ENCODE results near the gene NDST1. TPM values are rescaled to one million over a fixed set of nuclear protein-coding genes. Genes with fewer than 3 reads are reported as not detected.

NDST1 gene
- polyA plus RNA-seq, 1 of the 3 experiments (the other 2 are of a cell fraction): 29.2 TPM

DNA sequence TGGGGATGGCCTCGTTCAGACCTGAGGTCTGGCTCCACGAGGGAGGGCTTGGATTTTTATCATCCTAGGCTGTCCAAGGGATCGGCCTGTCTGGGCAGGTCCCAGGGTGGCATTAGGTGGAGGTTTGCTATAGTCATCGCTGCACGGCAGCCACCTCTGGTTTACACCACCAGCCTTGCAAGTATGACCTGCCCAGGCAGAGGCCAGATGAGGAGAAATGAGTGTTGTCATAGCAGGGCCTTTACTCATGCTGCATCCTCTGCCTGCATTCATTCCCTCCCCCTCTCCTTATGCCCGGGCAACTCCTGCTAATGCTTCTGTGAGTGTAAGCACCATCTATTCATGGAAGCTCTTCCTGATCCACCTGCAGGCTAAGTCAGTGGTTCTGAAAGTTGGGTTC is 15.3 kb upstream of the NDST1 start (continued):
- TF ChIP-seq, protein P1, sequence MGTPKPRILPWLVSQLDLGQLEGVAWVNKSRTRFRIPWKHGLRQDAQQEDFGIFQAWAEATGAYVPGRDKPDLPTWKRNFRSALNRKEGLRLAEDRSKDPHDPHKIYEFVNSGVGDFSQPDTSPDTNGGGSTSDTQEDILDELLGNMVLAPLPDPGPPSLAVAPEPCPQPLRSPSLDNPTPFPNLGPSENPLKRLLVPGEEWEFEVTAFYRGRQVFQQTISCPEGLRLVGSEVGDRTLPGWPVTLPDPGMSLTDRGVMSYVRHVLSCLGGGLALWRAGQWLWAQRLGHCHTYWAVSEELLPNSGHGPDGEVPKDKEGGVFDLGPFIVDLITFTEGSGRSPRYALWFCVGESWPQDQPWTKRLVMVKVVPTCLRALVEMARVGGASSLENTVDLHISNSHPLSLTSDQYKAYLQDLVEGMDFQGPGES (IDR thresholded peaks at IDR 0.05; ENCODE audit: low read depth, low read length): no peak
- no peak for TF ChIP-seq POLR2AphosphoS5 (IDR thresholded peaks at IDR 0.05; ENCODE audit: low read depth, low read length)
- TF ChIP-seq GATA2 (CRISPR knock-in tag; IDR thresholded peaks at IDR 0.05): no peak
- TF ChIP-seq TEAD4 (IDR thresholded peaks at IDR 0.05; ENCODE audit: borderline replicate concordance, insufficient read depth): no peak
- no peak for TF ChIP-seq ELF1 (IDR thresholded peaks at IDR 0.05)
- TF ChIP-seq, protein P2, sequence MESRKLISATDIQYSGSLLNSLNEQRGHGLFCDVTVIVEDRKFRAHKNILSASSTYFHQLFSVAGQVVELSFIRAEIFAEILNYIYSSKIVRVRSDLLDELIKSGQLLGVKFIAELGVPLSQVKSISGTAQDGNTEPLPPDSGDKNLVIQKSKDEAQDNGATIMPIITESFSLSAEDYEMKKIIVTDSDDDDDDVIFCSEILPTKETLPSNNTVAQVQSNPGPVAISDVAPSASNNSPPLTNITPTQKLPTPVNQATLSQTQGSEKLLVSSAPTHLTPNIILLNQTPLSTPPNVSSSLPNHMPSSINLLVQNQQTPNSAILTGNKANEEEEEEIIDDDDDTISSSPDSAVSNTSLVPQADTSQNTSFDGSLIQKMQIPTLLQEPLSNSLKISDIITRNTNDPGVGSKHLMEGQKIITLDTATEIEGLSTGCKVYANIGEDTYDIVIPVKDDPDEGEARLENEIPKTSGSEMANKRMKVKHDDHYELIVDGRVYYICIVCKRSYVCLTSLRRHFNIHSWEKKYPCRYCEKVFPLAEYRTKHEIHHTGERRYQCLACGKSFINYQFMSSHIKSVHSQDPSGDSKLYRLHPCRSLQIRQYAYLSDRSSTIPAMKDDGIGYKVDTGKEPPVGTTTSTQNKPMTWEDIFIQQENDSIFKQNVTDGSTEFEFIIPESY (IDR thresholded peaks at IDR 0.05; ENCODE audit: borderline replicate concordance, low read depth): no peak

DNA sequence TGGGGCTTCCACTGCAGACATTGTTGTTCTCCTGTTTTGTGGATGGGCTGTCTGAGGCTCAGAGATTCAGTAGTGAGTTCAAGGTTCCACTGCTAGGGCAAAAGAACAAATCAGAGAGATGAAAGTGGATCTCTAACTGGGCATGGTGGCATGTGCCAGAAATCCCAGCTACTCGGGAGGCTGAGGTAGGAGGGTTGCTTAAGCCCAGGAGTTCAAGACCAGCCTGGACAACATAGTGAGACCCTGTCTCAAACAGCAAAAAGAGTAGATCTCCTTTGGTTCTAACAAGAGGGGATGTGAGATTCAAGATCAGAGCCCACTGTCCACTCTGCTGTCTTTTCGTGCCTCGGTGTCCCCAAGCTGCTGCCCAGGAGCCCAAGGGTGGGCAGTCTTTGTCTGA is 11.8 kb upstream of the NDST1 start:
- Histone ChIP-seq H3K9ac (no peak overlapping the region), H3K9me2 (no peaks in the 10 kb centered on the region), H3K79me2 (ENCODE audit: insufficient read depth) (peaks cover 96% of the 10 kb centered on the region), H3K4me2 (no peak overlapping the region), H3F3A (replicated peaks; ENCODE audit: insufficient read depth) (peaks cover 27% of the 10 kb centered on the region), H3K27me3 (ENCODE audit: insufficient read depth) (no peaks in the 10 kb centered on the region), H3K9me3 (no peaks in the 10 kb centered on the region), H3K4me1 (ENCODE audit: control insufficient read depth in 1 of 2, insufficient read depth in 2 of 2, low read depth in 1 of 2, low read length in 1 of 2) (peaks cover 33 to 53% of the 10 kb centered on the region in 2 experiments), H2AFZ (ENCODE audit: low read depth) (no peak overlapping the region), H3K4me3 (ENCODE audit: low read depth in 2 of 2, low read length in 1 of 2) (no peak overlapping the region), H4K20me1 (ENCODE audit: insufficient read depth) (peaks cover 86% of the 10 kb centered on the region), H3K27ac (ENCODE audit: low read depth in 2 of 2, low read length in 1 of 2) (no peak overlapping the region), H3K36me3 (replicated peaks in 1 of 2; ENCODE audit: control insufficient read depth in 1 of 2, insufficient read depth in 2 of 2, low read length in 1 of 2) (peaks cover 4 to 6% of the 10 kb centered on the region in 2 experiments)
- ChIA-PET POLR2A (no interaction called here), CTCF (interaction anchor here (0.7 to 1.7 kb wide), 6 partner anchors 9 to 92 kb away, joined by 3 to 4 read pairs (median 3); no protein-coding TSS in a partner anchor)
- TF ChIP-seq, protein P3, sequence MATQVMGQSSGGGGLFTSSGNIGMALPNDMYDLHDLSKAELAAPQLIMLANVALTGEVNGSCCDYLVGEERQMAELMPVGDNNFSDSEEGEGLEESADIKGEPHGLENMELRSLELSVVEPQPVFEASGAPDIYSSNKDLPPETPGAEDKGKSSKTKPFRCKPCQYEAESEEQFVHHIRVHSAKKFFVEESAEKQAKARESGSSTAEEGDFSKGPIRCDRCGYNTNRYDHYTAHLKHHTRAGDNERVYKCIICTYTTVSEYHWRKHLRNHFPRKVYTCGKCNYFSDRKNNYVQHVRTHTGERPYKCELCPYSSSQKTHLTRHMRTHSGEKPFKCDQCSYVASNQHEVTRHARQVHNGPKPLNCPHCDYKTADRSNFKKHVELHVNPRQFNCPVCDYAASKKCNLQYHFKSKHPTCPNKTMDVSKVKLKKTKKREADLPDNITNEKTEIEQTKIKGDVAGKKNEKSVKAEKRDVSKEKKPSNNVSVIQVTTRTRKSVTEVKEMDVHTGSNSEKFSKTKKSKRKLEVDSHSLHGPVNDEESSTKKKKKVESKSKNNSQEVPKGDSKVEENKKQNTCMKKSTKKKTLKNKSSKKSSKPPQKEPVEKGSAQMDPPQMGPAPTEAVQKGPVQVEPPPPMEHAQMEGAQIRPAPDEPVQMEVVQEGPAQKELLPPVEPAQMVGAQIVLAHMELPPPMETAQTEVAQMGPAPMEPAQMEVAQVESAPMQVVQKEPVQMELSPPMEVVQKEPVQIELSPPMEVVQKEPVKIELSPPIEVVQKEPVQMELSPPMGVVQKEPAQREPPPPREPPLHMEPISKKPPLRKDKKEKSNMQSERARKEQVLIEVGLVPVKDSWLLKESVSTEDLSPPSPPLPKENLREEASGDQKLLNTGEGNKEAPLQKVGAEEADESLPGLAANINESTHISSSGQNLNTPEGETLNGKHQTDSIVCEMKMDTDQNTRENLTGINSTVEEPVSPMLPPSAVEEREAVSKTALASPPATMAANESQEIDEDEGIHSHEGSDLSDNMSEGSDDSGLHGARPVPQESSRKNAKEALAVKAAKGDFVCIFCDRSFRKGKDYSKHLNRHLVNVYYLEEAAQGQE (IDR thresholded peaks at IDR 0.05; ENCODE audit: low read depth, low read length): no peak
- TF ChIP-seq, protein P1 (IDR thresholded peaks at IDR 0.05; ENCODE audit: low read depth, low read length): no peak
- TF ChIP-seq YY1 (IDR thresholded peaks at IDR 0.05; ENCODE audit: low read depth) (no peak), JUND (IDR thresholded peaks at IDR 0.05) (no peak), ELF1 (IDR thresholded peaks at IDR 0.05) (no peak), EP300 (IDR thresholded peaks at IDR 0.05; ENCODE audit: borderline replicate concordance in 1 of 2, low read depth in 1 of 2, low read length in 1 of 2) (no peak), POLR2AphosphoS5 (IDR thresholded peaks at IDR 0.05; ENCODE audit: low read depth, low read length) (no peak), SMC3 (IDR thresholded peaks at IDR 0.05; ENCODE audit: low read depth, low read length) (no peak), GATA2 (CRISPR knock-in tag; IDR thresholded peaks at IDR 0.05) (no peak), FOSL2 (IDR thresholded peaks at IDR 0.05; ENCODE audit: borderline replicate concordance, low read depth) (no peak), RXRA (IDR thresholded peaks at IDR 0.05; ENCODE audit: borderline replicate concordance, low read depth) (no peak), FOXM1 (IDR thresholded peaks at IDR 0.05; ENCODE audit: low read depth) (no peak), NFIC (IDR thresholded peaks at IDR 0.05; ENCODE audit: borderline replicate concordance) (no peak)
- TF ChIP-seq, protein P4, sequence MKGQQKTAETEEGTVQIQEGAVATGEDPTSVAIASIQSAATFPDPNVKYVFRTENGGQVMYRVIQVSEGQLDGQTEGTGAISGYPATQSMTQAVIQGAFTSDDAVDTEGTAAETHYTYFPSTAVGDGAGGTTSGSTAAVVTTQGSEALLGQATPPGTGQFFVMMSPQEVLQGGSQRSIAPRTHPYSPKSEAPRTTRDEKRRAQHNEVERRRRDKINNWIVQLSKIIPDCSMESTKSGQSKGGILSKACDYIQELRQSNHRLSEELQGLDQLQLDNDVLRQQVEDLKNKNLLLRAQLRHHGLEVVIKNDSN (IDR thresholded peaks at IDR 0.05; ENCODE audit: borderline replicate concordance, low read depth): no peak
- TF ChIP-seq, protein P2 (IDR thresholded peaks at IDR 0.05; ENCODE audit: borderline replicate concordance, low read depth): no peak
- no peak for DNase-seq
- WGBS (ENCODE audit: low lambda C conversion rate): 94% methylated on average over 3 of the region's 3 CpGs
